GM21576 (cell line): Measurements from ENCODE around the gene ARHGAP45.
"Not testable (repeated sequence)": the region's sequence is repeated elsewhere in the genome, so short reads cannot be mapped to it uniquely, and the experiment has no call there.

Source experiments
- ATAC-seq: cut with Tn5 transposase; IDR thresholded peaks from one replicate; pipeline ENCODE4 v1.9.1; 2021; ENCODE audit warnings: mild to moderate bottlenecking, moderate library complexity; ENCODE audit not compliant: unreplicated experiment

The ARHGAP45 gene

GRCh38 chr19:1129084-1129483 is 62.1 kb downstream of the ARHGAP45 start:
- not testable (repeated sequence) for ATAC-seq

DNA sequence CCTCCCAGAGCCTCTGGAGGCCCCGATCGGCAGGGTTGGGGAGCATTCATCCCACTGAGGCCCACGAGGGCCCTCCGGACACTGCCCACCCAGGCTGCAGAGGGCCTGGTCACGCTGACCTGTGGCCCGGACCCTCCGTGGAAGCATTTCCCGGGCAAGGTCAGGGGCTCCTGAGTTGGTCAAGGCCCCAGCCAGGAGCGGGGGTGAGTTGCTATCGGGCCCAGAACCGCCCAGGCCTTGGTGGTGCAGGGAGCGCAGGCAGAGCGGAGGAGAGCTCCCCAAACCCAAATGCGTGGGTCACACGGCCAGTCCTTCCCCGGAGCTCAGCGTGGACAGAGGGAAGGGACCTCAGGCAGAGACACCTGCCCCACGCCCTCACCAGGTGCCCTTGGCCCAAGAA is 62.6 kb downstream of the ARHGAP45 start:
- ATAC-seq: no peak

DNA sequence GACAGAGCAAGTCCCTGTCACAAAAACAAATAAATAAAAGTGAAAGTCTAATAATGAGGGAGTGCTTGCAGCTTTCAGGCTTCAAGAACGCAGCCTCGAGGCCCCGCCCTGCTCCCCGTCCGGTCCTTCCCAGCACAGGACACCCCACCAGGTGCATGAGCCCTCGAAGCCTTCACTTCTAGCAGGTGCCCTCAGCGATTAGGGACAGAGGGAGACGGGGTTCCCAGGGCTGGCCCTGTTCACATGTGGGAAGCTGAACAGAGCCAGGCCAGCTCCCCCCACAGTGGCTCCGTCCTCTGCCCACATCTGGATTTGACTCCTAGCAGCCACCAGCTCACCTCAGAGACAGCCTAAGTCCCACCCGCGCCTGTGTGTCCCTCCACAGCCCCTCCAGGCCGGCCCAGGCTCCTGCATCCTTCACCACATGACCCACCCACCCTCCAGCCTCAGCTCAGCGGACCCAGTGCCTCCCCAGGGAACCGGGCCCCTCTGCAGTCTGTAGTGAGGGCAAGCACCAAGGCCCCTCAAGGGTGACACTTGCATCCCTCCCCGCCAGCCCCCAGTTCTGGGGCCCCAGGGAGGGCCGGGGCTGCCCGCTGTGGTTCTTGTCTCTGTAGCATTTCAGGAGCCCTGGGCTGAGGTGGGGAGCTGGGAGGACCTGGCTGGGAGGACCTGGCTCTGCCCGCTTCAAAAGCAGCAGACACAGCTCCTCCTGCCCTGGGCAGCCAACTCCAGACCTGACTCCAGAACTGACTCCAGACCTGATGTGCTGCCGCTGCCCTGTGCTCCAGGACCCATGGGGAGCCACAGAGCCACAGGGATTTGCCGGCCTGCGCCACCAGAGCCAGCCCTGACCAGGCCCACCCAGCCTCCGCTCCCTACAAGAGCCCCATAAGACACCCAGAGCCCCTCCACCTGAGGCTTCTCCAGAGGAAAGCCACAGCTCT is 64.1 kb downstream of the ARHGAP45 start:
- ATAC-seq: no peak

DNA sequence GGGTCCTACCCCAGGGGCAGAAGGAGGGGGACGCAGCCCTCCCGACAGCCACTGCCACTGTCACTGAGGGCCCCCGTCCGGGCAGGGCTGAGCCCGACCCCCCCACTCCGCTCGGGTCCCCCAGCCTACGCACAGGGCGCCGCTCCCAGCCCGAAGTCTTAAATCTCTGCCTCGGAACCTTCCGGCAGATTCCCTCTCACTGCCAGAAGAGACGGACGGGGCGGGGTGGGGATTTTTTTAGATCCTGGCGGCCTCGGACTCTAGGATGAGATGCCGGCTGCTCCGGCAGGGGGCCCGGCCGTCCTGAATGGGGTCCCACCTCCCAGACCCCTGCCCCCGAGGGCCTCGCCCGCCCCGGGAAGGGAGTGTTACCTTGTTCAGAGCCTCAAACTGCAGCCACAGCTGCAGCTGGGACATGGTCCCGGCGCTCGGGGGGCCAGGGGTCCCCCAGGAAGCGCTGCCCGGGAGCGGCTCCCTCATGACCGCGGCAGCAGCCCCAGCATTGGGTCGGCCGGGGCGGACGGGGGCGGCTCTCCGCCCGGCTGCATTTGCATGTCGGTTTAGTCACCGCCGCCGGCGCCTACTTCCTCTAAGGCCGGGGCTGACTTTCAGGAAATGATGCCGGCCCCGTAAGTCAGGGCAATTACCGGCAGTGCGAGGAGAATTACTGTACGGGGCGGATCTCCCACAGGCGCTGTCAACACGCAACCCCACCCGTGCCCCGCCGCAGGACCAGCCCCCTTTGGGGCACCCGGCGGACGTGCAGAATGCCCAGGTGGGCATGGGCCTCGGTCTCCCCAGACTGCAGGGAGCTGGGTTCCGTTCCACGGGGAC is 65.0 kb downstream of the ARHGAP45 start:
- peak; percentile 37 for ATAC-seq

DNA sequence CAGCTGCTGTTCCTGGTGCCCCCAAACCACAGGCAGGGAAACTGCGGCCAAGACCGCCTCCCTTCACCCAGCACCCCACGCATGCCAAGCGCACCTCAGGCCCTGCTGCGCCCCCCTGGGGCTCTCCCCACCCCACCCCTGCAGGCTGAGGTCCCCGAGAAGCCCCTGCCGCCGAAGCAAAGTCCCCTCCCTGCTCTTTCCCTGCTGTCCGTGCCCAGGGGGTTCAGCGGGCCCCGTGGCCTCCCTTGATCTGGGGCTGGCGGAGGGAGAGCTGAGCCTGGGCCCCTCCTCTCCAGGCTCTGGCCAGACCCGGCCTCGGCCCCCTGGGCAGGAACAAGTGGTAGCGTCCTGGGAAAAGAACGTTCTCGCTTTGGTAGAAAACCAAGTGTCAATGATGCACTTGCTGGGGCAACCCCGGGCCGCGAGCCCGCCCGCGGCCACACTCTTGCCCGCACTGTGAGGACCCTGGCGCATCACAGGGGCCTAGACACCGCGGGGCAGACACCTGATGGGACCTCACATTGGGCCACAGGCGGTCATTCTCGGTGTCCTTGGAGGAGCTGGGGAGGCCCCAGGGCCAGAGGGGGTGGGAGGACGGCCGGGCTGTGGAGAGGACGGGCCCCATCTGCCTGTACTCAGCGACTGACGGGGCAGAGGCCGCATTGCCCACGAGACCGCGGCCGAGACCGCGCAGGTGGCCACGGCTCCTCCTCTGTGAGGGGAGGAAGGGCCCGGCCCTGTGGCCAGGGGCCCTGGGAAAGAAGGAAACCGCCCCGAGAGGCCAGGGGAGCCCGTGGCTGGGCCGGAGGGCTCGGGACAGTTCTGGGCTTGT is 65.8 kb downstream of the ARHGAP45 start:
- no peak for ATAC-seq

DNA sequence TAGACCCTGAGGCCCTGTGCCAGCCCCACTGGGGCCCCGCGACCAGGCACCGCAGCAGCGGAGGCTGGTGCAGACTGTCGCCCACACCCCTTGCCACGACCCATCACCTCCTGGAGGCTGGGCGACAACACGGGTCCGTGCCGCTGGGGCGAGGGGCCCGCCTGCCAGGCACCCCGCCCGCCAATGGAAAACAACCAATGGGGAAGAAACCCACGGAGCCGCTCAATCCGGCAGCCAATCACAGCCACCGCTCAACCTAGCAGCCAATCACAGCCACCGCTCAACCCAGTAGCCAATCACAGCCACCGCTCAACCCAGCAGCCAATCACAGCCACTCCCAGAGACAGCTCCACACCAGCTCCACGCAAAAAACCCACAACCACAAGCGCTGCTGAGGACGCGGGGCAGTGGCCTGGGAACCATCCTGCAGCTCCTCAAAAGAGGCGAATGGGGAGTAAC is 66.5 kb downstream of the ARHGAP45 start:
- peak; percentile 46 for ATAC-seq

DNA sequence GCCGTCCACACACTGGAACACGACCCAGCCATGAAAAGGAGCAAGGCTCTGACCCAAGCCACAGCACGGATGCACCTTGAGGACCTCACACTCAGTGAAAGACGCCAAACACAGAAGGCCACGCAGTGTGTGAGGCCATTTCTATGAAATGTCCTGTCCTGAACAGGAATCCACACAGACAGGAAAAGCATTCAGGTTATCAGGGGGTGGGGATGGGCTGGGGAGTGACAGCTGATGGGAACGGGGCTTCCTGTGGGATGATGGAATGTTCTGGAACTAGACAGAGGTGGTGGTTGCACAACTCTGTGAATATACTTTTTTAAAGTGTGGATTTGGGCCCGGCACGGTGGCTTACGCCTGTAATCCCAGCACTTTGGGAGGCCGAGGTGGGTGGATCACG is 67.5 kb downstream of the ARHGAP45 start:
- ATAC-seq: no peak

GRCh38 chr19:1135454-1135853 is 68.5 kb downstream of the ARHGAP45 start:
- no peak for ATAC-seq

DNA sequence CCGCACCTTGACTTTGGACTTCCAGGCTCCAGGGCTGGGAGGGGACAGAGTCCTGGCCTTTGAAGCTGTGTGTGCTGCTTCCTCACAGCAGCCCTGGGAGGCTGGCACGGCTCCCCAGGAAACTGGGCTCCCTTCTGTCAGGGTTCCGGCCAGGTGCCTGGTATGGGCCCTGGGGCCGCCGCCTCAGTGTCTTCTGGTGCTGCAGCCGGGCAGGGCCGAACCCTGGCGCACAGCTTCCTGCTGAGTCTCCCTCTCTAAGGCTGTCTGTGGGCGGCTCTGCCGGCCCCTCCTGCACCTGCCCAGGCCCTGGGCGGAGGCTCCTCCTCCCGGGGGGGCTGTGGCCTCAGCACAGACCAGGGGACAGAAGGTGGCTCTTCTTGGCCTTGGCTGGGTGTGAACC is 69.2 kb downstream of the ARHGAP45 start:
- ATAC-seq: no peak
